OCI-LY3 (cell line): Measurements from ENCODE around the gene LTA4H.

Experiments
- CTCF ChIP-seq: fragments of 200-600, 300-600 bp; sonication (generic); IDR thresholded peaks from 2 replicates; pipeline ENCODE4 v1.5.1; 2014; ENCODE audit warnings: antibody characterized with exemption, low read length, low read depth
- EZH2phosphoT487 ChIP-seq: fragments of 200-600 bp; shearing (Covaris generic); IDR thresholded peaks from 2 replicates; pipeline ENCODE4 v1.6.1; 2018; ENCODE audit warnings: antibody characterized with exemption, mixed run types, low read depth

- TF ChIP-seq CTCF (no peak), EZH2phosphoT487 (no peak)
These were observed 73.2 kb downstream of the LTA4H start for GRCh38 chr12:95962222-95962621.
